KOPT-K1 (cell line): ENCODE results near the gene MRC2.

ENCODE experiments used
- H3K27ac ChIP-seq: fragments of 200-600 bp; sonication (generic); 2 replicates; pipeline ENCODE4 v1.5.1; 2016; ENCODE audit warnings: antibody characterized with exemption, mild to moderate bottlenecking, low read depth, low read length; ENCODE audit not compliant: poor library complexity, severe bottlenecking
- H3K36me3 ChIP-seq: fragments of 200-600 bp; sonication (generic); 2 replicates; pipeline ENCODE4 v1.5.1; 2017; ENCODE audit warnings: antibody characterized with exemption, mild to moderate bottlenecking, low read length, moderate library complexity; ENCODE audit not compliant: insufficient read depth
- H3K9me3 ChIP-seq: fragments of 200-600 bp; sonication (generic); 2 replicates; pipeline ENCODE4 v1.5.1; 2017; ENCODE audit warnings: antibody characterized with exemption, low read length, mild to moderate bottlenecking; ENCODE audit not compliant: insufficient read depth, poor library complexity, severe bottlenecking

MRC2 gene

GRCh38 chr17:62735044-62735651 is 107.7 kb downstream of the MRC2 start:
- Histone ChIP-seq H3K36me3 (no peaks in the 10 kb centered on the region), H3K27ac (no peak overlapping the region), H3K9me3 (no peaks in the 10 kb centered on the region)

DNA sequence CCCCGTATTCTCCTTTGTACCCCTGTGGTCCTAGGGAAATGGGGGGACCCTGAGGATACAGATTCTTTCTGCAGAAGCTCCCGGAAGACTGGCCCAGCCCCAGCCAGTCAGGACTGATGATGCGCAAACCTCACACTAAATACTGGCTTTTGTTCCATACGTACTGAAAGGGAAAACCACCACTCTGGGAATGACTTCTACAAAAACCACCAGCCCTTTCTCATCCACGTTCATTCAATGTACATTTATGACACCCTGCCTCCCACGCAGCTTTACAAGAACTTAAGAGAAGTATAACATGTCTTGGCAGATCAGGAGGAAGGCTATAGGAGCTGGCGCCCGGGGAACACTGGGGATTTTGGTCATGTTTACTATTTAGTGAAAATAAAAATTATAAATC is 110.0 kb downstream of the MRC2 start:
- Histone ChIP-seq H3K36me3 (no peaks in the 10 kb centered on the region), H3K9me3 (no peaks in the 10 kb centered on the region), H3K27ac (no peak overlapping the region)

DNA sequence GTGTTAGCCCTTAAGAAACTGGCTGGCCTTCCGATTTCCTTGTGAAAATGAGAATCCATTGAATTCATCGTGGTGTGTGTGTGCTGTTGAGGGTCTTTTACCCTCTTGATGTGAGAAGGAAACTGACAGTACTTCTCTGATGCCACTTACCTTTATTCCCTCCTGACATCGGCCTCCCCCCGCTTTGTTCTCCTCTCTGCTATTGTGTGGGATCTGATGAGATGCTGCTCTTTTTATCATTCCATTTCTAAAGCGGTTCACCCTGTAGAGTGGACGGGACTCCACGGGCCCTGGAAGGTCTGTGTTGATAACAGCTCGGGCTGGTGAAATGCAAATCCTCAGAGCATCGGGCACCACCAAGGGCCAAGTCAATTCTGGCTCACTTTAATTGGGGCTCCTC is 110.8 kb downstream of the MRC2 start:
- Histone ChIP-seq H3K27ac (no peak overlapping the region), H3K9me3 (no peaks in the 10 kb centered on the region), H3K36me3 (no peaks in the 10 kb centered on the region)

- no peaks in the 10 kb centered on the region for H3K36me3 ChIP-seq
- H3K27ac ChIP-seq, result no peak overlapping the region
- H3K9me3 ChIP-seq, result no peaks in the 10 kb centered on the region
These were observed 112.3 kb downstream of the MRC2 start for GRCh38 chr17:62739645-62740388.

GRCh38 chr17:62741290-62741689 is 113.8 kb downstream of the MRC2 start:
- H3K27ac ChIP-seq, result no peak overlapping the region
- no peaks in the 10 kb centered on the region for H3K36me3 ChIP-seq
- no peaks in the 10 kb centered on the region for H3K9me3 ChIP-seq
